GM12865 (cell line): ENCODE results near the gene XBP1.
A peak's percentile ranks its signal among the peaks of the same experiment; 100 is the strongest.

Source experiments
- DNase-seq: peaks from one replicate; pipeline ENCODE4 v3.0.0; 2010; ENCODE audit warnings: low read depth
- H3K4me3 ChIP-seq: 2 replicates; pipeline ENCODE4 v1.5.1; 2011; ENCODE audit warnings: mild to moderate bottlenecking, low read depth, low read length, control low read depth
- TF ChIP-seq, protein P1 (sequence below): IDR thresholded peaks from 2 replicates; pipeline ENCODE4 v1.5.1; 2011; ENCODE audit warnings: low read length, control low read depth, low read depth, inconsistent platforms; ENCODE audit not compliant: insufficient read depth; ENCODE audit errors: missing control alignments

The XBP1 gene

DNA sequence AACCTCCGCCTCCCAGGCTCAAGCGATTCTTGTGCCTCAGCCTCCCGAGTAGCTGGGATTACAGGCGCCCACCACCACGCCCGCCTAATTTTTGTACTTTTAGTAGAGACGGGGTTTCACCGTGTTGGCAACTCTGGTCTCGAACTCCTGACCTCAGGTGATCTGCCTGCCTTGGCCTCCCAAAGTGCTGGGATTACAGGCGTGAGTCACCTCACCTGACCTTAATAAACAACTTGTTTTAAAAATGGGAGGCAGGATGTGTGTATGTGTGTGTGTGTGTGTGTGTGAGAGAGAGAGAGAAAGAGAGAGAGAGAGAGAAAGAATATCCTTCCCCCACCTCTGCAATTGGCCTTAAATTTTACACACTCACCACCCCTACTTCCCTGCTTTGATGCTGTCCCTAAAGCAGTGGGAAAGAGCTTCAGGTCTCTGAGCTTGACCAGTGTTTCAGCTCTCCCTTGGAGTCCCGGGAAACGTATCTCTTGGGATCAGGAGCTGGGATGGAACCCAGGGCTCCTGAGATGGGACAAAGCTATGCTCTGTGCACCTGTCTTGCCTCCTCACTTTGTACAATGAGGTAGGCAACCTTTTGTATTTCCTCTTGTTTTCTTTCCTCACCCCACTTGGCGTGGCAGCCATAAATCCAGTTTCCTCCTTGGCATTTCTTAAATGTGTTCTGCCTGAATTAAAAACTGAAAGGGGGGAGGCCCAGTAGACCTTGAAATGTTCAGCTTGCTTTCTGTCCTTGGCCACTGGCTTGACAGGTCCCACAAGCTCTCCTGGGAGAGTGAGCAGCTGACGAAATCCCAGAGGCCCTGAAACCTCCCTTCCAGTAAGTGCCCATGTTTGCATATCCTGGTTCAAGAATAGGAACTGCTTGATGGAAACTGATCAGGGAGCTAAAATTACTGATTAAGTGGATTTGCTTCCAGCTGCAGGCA lies 17.8 kb upstream of the XBP1 start:
- peak overlapping the region; percentile 29 for H3K4me3 ChIP-seq

DNA sequence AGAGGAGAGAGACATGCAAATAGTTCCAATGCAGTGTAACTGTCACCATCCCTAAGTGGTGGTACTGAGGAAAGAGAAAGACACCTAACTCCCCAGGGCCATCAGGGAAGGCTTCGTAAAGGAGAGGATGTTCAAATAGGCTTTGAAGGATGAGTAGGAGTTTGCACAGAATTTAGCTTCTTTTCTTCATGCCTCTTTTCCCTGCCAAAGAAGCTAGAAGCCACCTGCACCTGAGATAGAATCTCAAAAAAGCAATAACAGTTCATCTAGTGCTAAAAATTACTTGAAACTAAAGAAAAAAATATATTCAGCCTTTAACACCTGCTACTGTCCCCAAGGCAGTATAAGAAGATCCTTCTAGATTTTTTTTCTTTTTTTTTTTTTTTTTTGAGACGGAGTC lies 16.7 kb upstream of the XBP1 start:
- TF ChIP-seq, protein P1, sequence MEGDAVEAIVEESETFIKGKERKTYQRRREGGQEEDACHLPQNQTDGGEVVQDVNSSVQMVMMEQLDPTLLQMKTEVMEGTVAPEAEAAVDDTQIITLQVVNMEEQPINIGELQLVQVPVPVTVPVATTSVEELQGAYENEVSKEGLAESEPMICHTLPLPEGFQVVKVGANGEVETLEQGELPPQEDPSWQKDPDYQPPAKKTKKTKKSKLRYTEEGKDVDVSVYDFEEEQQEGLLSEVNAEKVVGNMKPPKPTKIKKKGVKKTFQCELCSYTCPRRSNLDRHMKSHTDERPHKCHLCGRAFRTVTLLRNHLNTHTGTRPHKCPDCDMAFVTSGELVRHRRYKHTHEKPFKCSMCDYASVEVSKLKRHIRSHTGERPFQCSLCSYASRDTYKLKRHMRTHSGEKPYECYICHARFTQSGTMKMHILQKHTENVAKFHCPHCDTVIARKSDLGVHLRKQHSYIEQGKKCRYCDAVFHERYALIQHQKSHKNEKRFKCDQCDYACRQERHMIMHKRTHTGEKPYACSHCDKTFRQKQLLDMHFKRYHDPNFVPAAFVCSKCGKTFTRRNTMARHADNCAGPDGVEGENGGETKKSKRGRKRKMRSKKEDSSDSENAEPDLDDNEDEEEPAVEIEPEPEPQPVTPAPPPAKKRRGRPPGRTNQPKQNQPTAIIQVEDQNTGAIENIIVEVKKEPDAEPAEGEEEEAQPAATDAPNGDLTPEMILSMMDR: no peak
- H3K4me3 ChIP-seq: no peak overlapping the region
- no peak for DNase-seq

More for the DNA sequence above, 17.8 kb upstream of the XBP1 start:
- TF ChIP-seq, protein P1: no peak
- DNase-seq: peak; percentile 66

DNA sequence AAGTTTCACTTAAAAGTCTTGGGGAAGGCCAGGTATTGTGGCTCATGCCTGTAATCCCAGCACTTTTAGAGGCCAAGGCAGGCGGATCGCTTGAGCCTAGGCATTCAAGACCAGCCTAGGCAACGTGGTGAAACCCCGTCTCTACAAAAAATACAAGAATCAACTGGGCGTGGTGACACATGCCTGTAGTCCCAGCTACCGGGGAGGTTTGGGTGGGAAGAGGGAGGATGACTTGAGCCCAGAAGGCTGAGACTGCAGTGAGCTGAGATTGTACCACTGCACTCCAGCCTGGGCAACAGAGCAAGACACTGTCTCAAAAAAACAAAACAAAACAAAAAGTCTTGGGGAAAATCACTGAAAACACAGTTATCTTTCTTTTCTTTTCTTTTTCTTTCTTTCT lies 15.4 kb upstream of the XBP1 start:
- TF ChIP-seq, protein P1: no peak

DNA sequence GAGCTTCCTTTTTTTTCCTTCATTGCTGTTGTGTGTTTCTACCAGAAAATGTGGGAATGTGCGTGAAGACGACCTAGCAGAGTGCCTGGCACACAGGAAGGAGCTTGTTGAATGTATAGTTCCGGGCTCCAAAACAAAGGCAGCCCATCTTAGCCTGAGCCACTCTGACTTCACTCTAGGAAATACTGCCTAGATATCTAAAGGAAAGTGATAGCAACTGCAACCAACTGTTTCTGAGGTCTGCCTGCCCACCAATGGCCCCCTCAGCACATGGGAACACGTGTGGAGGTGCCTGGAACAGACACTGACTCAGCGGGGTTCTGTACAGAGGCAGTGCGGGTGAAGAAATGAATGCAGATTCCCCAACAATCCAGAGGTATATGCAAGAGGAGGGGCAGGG lies 14.7 kb upstream of the XBP1 start:
- TF ChIP-seq, protein P1: no peak
- DNase-seq: no peak
- no peak overlapping the region for H3K4me3 ChIP-seq

More for the DNA sequence above, 15.4 kb upstream of the XBP1 start:
- H3K4me3 ChIP-seq: no peak overlapping the region
- DNase-seq: no peak

DNA sequence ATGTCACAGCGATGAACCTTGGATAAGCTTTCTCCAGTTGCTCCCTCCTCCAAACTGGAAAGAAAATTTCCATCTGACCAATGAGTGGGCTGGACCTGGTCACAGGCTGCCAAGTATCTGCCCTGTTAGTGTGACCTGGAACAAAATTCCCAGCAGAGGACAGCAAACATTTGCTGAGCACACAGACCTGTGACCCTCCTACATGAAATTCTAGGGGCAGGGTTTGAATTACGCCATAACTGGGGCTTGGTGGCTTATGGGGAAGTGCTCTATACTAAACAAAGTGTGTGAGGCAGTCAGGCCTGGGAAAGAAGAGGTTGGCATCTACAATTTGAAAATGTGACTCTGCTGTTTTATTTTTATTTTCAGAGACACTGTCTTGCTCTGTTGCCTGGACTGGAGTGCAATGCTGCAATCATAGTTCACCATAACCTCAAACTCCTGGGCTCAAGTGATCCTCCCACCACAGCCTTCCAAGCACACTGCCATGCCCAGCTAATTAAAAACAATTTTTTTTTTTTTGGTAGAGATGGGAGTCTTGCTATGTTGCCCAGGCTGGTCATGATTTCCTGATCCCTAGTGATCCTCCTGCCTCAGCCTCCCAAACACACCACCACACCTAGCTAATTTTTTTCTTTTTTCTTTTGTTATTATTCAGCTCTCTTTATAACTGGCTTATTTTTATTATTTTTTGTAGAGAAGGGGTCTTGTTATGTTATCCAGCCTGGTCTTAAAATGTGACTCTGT lies 13.6 kb upstream of the XBP1 start:
- TF ChIP-seq, protein P1: no peak
- no peak overlapping the region for H3K4me3 ChIP-seq
- DNase-seq: no peak

DNA sequence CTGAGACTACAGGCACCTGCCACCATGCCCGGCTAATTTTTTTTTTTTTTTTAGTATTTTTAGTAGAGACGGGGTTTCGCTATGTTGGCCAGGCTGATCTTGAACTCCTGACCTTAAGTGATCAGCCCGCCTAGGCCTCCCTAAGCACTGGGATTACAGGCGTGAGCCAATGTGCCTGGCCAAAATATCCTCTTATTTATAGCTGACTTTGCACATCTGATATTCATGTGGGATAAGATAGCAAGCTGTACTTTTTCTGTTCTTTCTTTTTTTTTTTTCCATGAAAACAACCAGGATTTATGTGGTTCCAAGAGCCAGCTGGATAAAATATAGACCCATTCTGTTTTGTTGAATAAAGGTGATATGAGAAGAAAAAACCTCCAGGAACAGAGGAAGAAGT lies 12.1 kb upstream of the XBP1 start:
- DNase-seq: no peak
- H3K4me3 ChIP-seq: no peak overlapping the region
- TF ChIP-seq, protein P1: no peak
